OCI-LY1 (cell line): ENCODE data around the gene NECAP2.
"Not testable (repeated sequence)": the region's sequence is repeated elsewhere in the genome, so short reads cannot be mapped to it uniquely, and the experiment has no call there.

Source experiments
- H2AFZ ChIP-seq: fragments of 200-600 bp; sonication (generic), shearing (Covaris generic); 2 replicates; pipeline ENCODE4 v1.6.0; 2014; ENCODE audit warnings: antibody characterized with exemption, mild to moderate bottlenecking, low read length
- H3F3A ChIP-seq: fragments of 200-600 bp; sonication (generic), shearing (Covaris generic); 2 replicates; pipeline ENCODE4 v1.6.0; 2014; ENCODE audit warnings: mild to moderate bottlenecking, antibody characterized with exemption, low read length, moderate library complexity; ENCODE audit not compliant: insufficient read depth
- H3K27ac ChIP-seq: fragments of 200-600 bp; sonication (generic); 2 replicates; pipeline ENCODE4 v1.5.1; 2014; ENCODE audit warnings: low read length, mixed run types, mild to moderate bottlenecking, low read depth; ENCODE audit not compliant: poor library complexity, severe bottlenecking
- H3K27me3 ChIP-seq: fragments of 200-600 bp; sonication (generic); 2 replicates; pipeline ENCODE4 v1.6.0; 2014; ENCODE audit warnings: antibody characterized with exemption, mild to moderate bottlenecking, low read length, moderate library complexity; ENCODE audit not compliant: insufficient read depth
- H3K36me3 ChIP-seq: fragments of 200-600 bp; sonication (generic); 2 replicates; pipeline ENCODE4 v1.6.1; 2014; ENCODE audit warnings: mild to moderate bottlenecking, antibody characterized with exemption, low read length, moderate library complexity, mixed read lengths; ENCODE audit not compliant: insufficient read depth
- H3K4me1 ChIP-seq: fragments of 200-600 bp; sonication (generic); 2 replicates; pipeline ENCODE4 v1.5.1; 2014; ENCODE audit warnings: mild to moderate bottlenecking, low read length, moderate library complexity; ENCODE audit not compliant: insufficient read depth, severe bottlenecking
- H3K4me2 ChIP-seq: fragments of 200-600 bp; sonication (generic), shearing (Covaris generic); 2 replicates; pipeline ENCODE4 v1.6.1; 2014; ENCODE audit warnings: low read length
- H3K4me3 ChIP-seq: fragments of 200-600 bp; sonication (generic); 2 replicates; pipeline ENCODE4 v1.5.1; 2014; ENCODE audit warnings: low read length, low read depth, mild to moderate bottlenecking, mixed read lengths; ENCODE audit not compliant: poor library complexity, severe bottlenecking
- H3K79me2 ChIP-seq: fragments of 200-600 bp; shearing (Covaris generic); 2 replicates; pipeline ENCODE4 v1.6.1; 2016; ENCODE audit warnings: mixed run types, low read length, mixed read lengths; ENCODE audit not compliant: insufficient read depth
- H3K9ac ChIP-seq: fragments of 200-600 bp; sonication (generic), shearing (Covaris generic); 2 replicates; pipeline ENCODE4 v1.6.1; 2014; ENCODE audit warnings: mild to moderate bottlenecking, low read length, mixed read lengths
- H3K9me2 ChIP-seq: fragments of 200-600 bp; sonication (generic), shearing (Covaris generic); 2 replicates; pipeline ENCODE4 v1.6.1; 2014; ENCODE audit warnings: low read depth, mild to moderate bottlenecking, low read length, mixed read lengths
- H3K9me3 ChIP-seq: fragments of 200-600 bp; shearing (Covaris generic); 2 replicates; pipeline ENCODE4 v1.6.1; 2014; ENCODE audit warnings: low read length, mixed read lengths
- H4K20me1 ChIP-seq: fragments of 200-600 bp; sonication (generic), shearing (Covaris generic); 2 replicates; pipeline ENCODE4 v1.6.0; 2016; ENCODE audit warnings: mild to moderate bottlenecking, low read length; ENCODE audit not compliant: insufficient read depth
- CTCF ChIP-seq: fragments of 200-600 bp; sonication (generic), shearing (Covaris generic); IDR thresholded peaks from 2 replicates; pipeline ENCODE4 v1.5.1; 2017; ENCODE audit warnings: mild to moderate bottlenecking, antibody characterized with exemption, low read length, moderate library complexity, mixed read lengths
- EZH2 ChIP-seq: fragments of 200-600 bp; sonication (generic), shearing (Covaris generic); IDR thresholded peaks from 2 replicates; pipeline ENCODE4 v1.8.0; 2017; ENCODE audit warnings: borderline replicate concordance, mixed run types, mild to moderate bottlenecking, antibody characterized with exemption, low read length, moderate library complexity, mixed read lengths

NECAP2 gene

GRCh38 chr1:16501446-16501845 is 60.9 kb downstream of the NECAP2 start:
- H3K4me2 ChIP-seq, H3K4me3 ChIP-seq, H3K9me3 ChIP-seq, H3K9me2 ChIP-seq, H3K27ac ChIP-seq, H4K20me1 ChIP-seq, H3K9ac ChIP-seq, H3K27me3 ChIP-seq, H2AFZ ChIP-seq, H3K79me2 ChIP-seq, H3K36me3 ChIP-seq, H3F3A ChIP-seq: not testable (repeated sequence)
- peaks cover 15% of the 10 kb centered on the region for H3K4me1 ChIP-seq

GRCh38 chr1:16503494-16503893 is 63.0 kb downstream of the NECAP2 start:
- Histone ChIP-seq H3K4me2 (no peak overlapping the region), H3K9me3 (no peaks in the 10 kb centered on the region; the same call in 1 of the 2 replicates), H4K20me1 (no peaks in the 10 kb centered on the region), H3F3A (no peaks in the 10 kb centered on the region), H3K4me3 (no peak overlapping the region), H3K27me3 (0 out of 2 replicates have a peak, but pooled peaks cover 4% of the 10 kb centered on the region), H3K36me3 (no peaks in the 10 kb centered on the region), H3K9ac (no peak overlapping the region), H3K79me2 (no peaks in the 10 kb centered on the region), H3K4me1 (peaks cover 10% of the 10 kb centered on the region), H2AFZ (no peak overlapping the region), H3K9me2 (no peaks in the 10 kb centered on the region), H3K27ac (no peak overlapping the region)
- TF ChIP-seq CTCF (no peak), EZH2 (no peak)

GRCh38 chr1:16505870-16506269 is 65.3 kb downstream of the NECAP2 start:
- H3K27ac ChIP-seq, H4K20me1 ChIP-seq, H3F3A ChIP-seq, H3K4me3 ChIP-seq, H3K79me2 ChIP-seq, H3K9me3 ChIP-seq, H2AFZ ChIP-seq, H3K9ac ChIP-seq, H3K9me2 ChIP-seq, H3K4me1 ChIP-seq, H3K4me2 ChIP-seq, H3K36me3 ChIP-seq, H3K27me3 ChIP-seq: not testable (repeated sequence)

- not testable (repeated sequence) for H2AFZ ChIP-seq, H3K79me2 ChIP-seq
Observed at GRCh38 chr1:16506364-16507136, 66.0 kb downstream of the NECAP2 start.

GRCh38 chr1:16508861-16509445 is 68.4 kb downstream of the NECAP2 start:
- H3K79me2 ChIP-seq, H3K9me3 ChIP-seq, H3K4me2 ChIP-seq, H3K9ac ChIP-seq, H3F3A ChIP-seq, H3K9me2 ChIP-seq, H3K4me3 ChIP-seq, H3K36me3 ChIP-seq, H2AFZ ChIP-seq, H3K4me1 ChIP-seq, H3K27me3 ChIP-seq, H4K20me1 ChIP-seq, H3K27ac ChIP-seq: not testable (repeated sequence)

More at GRCh38 chr1:16506364-16507136, 66.0 kb downstream of the NECAP2 start:
- not testable (repeated sequence) for H3F3A ChIP-seq, H3K4me3 ChIP-seq, H4K20me1 ChIP-seq, H3K27ac ChIP-seq, H3K9ac ChIP-seq, H3K9me2 ChIP-seq, H3K4me2 ChIP-seq, H3K9me3 ChIP-seq, H3K4me1 ChIP-seq, H3K27me3 ChIP-seq, H3K36me3 ChIP-seq
